ENCODE measurements around the gene GNRH2.

DNA sequence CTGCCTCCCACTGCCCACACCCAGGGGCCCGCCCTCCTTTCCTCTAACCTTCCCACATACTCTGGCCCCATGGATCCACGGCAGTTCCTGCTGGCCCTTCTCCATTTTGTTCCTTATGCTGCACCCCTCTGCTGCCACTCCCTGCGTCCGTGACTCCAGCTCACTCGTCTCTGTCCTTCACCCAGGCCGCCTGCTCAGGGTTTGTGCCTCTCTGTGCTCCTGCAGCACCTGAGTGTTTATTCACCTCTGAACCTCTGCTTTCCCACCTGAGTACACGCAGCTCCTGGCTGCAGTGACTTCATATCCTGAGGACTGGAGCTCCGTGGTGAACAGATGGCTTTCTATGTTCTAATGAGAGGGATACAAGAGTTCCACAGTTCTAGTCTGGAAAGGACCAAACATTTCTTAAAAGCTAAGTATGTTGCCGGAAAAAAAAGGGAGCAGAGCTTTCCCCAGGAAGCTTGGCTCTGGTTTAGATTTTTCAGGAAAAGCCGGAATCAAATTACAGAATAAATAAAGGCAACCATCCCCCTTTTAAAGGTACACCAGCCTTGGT lies 1.5 kb upstream of the GNRH2 start:
- TF ChIP-seq, protein P1, sequence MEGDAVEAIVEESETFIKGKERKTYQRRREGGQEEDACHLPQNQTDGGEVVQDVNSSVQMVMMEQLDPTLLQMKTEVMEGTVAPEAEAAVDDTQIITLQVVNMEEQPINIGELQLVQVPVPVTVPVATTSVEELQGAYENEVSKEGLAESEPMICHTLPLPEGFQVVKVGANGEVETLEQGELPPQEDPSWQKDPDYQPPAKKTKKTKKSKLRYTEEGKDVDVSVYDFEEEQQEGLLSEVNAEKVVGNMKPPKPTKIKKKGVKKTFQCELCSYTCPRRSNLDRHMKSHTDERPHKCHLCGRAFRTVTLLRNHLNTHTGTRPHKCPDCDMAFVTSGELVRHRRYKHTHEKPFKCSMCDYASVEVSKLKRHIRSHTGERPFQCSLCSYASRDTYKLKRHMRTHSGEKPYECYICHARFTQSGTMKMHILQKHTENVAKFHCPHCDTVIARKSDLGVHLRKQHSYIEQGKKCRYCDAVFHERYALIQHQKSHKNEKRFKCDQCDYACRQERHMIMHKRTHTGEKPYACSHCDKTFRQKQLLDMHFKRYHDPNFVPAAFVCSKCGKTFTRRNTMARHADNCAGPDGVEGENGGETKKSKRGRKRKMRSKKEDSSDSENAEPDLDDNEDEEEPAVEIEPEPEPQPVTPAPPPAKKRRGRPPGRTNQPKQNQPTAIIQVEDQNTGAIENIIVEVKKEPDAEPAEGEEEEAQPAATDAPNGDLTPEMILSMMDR (IDR thresholded peaks at IDR 0.05) = no peak
- no peak for TF ChIP-seq POLR2A (IDR thresholded peaks at IDR 0.05)

All from lower leg skin (tissue), 3 donors.